H9 (cell line): ENCODE results near the gene SMIM32. TPM values are rescaled to one million over a fixed set of nuclear protein-coding genes. Genes with fewer than 3 reads are reported as not detected.

Experiments
- DNase-seq: peaks from one replicate; pipeline ENCODE4 v3.0.0-alpha.2; 2017
- H2AFZ ChIP-seq: one replicate; pipeline ENCODE4 v1.6.1; 2013; ENCODE audit warnings: mild to moderate bottlenecking, low read length, control low read depth, moderate library complexity
- H2AK5ac ChIP-seq: 2 replicates; pipeline ENCODE4 v1.6.1; 2013; ENCODE audit warnings: low read length, control low read depth, mixed read lengths; ENCODE audit not compliant: insufficient read length
- H2BK120ac ChIP-seq: one replicate; pipeline ENCODE4 v1.6.1; 2013; ENCODE audit warnings: low read depth, mild to moderate bottlenecking, low read length, control low read depth, inconsistent platforms; ENCODE audit not compliant: poor library complexity, severe bottlenecking
- H2BK12ac ChIP-seq: 2 replicates; pipeline ENCODE4 v1.6.1; 2013; ENCODE audit warnings: low read length, control low read depth, mixed read lengths, low read depth; ENCODE audit not compliant: insufficient read length
- H2BK15ac ChIP-seq: 2 replicates; pipeline ENCODE4 v1.6.1; 2013; ENCODE audit warnings: low read depth, low read length, control low read depth
- H2BK20ac ChIP-seq: one replicate; pipeline ENCODE4 v1.6.1; 2013; ENCODE audit warnings: low read depth, mild to moderate bottlenecking, low read length, control low read depth, inconsistent platforms; ENCODE audit not compliant: poor library complexity, severe bottlenecking
- H2BK5ac ChIP-seq: 2 replicates; pipeline ENCODE4 v1.6.1; 2013; ENCODE audit warnings: low read length, control low read depth, mixed read lengths; ENCODE audit not compliant: insufficient read length
- H3K14ac ChIP-seq: 2 replicates; pipeline ENCODE4 v1.6.1; 2013; ENCODE audit warnings: low read length, control low read depth; ENCODE audit not compliant: insufficient read depth
- H3K18ac ChIP-seq: 2 replicates; pipeline ENCODE4 v1.6.1; 2013; ENCODE audit warnings: low read depth, mild to moderate bottlenecking, mixed read lengths, low read length, control low read depth; ENCODE audit not compliant: insufficient read length
- H3K23ac ChIP-seq: 2 replicates; pipeline ENCODE4 v1.6.1; 2013; ENCODE audit warnings: low read length, control low read depth, mixed read lengths, low read depth; ENCODE audit not compliant: insufficient read length
- H3K23me2 ChIP-seq: 2 replicates; pipeline ENCODE4 v1.6.1; 2013; ENCODE audit warnings: low read depth, mild to moderate bottlenecking, mixed read lengths, low read length, control low read depth; ENCODE audit not compliant: insufficient read length, poor library complexity, severe bottlenecking
- H3K27ac ChIP-seq: 2 replicates; pipeline ENCODE4 v1.5.1; 2013; ENCODE audit warnings: low read length, control low read depth, mixed read lengths, low read depth; ENCODE audit not compliant: insufficient read length
- H3K27me3 ChIP-seq: 2 replicates; pipeline ENCODE4 v1.6.1; 2013; ENCODE audit warnings: low read length, control low read depth, inconsistent platforms; ENCODE audit not compliant: insufficient read depth
- H3K4ac ChIP-seq: 2 replicates; pipeline ENCODE4 v1.6.1; 2013; ENCODE audit warnings: low read depth, mild to moderate bottlenecking, control low read depth, inconsistent platforms, low read length, moderate library complexity
- H3K4me1 ChIP-seq: 2 replicates; pipeline ENCODE4 v1.6.1; 2013; ENCODE audit warnings: low read length, control low read depth, inconsistent platforms; ENCODE audit not compliant: insufficient read depth
- H3K4me2 ChIP-seq: 2 replicates; pipeline ENCODE4 v1.6.1; 2013; ENCODE audit warnings: low read length, control low read depth, mixed read lengths; ENCODE audit not compliant: insufficient read length, insufficient read depth
- H3K56ac ChIP-seq: 2 replicates; pipeline ENCODE4 v1.6.1; 2013; ENCODE audit warnings: low read depth, mild to moderate bottlenecking, mixed read lengths, low read length, control low read depth; ENCODE audit not compliant: insufficient read length
- H3K79me1 ChIP-seq: 2 replicates; pipeline ENCODE4 v1.6.1; 2013; ENCODE audit warnings: low read depth, mild to moderate bottlenecking, moderate library complexity, low read length, control low read depth, inconsistent platforms; ENCODE audit not compliant: insufficient read depth, poor library complexity, severe bottlenecking
- H3K79me2 ChIP-seq: 2 replicates; pipeline ENCODE4 v1.6.1; 2013; ENCODE audit warnings: low read length, control low read depth, inconsistent platforms; ENCODE audit not compliant: insufficient read depth
- H3K9ac ChIP-seq: 2 replicates; pipeline ENCODE4 v1.6.1; 2013; ENCODE audit warnings: low read length, control low read depth, mixed read lengths; ENCODE audit not compliant: insufficient read length; ENCODE audit errors: extremely low read depth
- H3K9me3 ChIP-seq: one replicate; pipeline ENCODE4 v1.6.1; 2013; ENCODE audit warnings: low read depth, low read length, inconsistent platforms; ENCODE audit not compliant: control insufficient read depth
- H3T11ph ChIP-seq: one replicate; pipeline ENCODE4 v1.6.1; 2013; ENCODE audit warnings: mild to moderate bottlenecking, low read length, control low read depth, inconsistent platforms
- H4K20me1 ChIP-seq: one replicate; pipeline ENCODE4 v1.6.1; 2013; ENCODE audit not compliant: control insufficient read depth, insufficient read length, insufficient read depth
- H4K5ac ChIP-seq: 2 replicates; pipeline ENCODE4 v1.6.1; 2013; ENCODE audit warnings: low read depth, mild to moderate bottlenecking, mixed read lengths, low read length, control low read depth; ENCODE audit not compliant: insufficient read length
- H4K8ac ChIP-seq: replicated peaks from 2 replicates; pipeline ENCODE4 v1.6.1; 2013; ENCODE audit warnings: low read length, control low read depth, mixed read lengths, low read depth; ENCODE audit not compliant: insufficient read length
- H4K91ac ChIP-seq: 2 replicates; pipeline ENCODE4 v1.6.1; 2013; ENCODE audit warnings: low read depth, mild to moderate bottlenecking, moderate library complexity, mixed read lengths, low read length, control low read depth; ENCODE audit not compliant: insufficient read length
- H3K27ac Mint-ChIP-seq, 3 experiments: 2 replicates in 2 of 3; 3 replicates in 1 of 3; pipeline ENCODE4 v1.8.0; 2020 to 2021; ENCODE audit warnings: mixed read lengths in 3 of 3, mild to moderate bottlenecking in 1 of 3, moderate library complexity in 1 of 3
- H3K27me3 Mint-ChIP-seq: 2 replicates; pipeline ENCODE4 v1.8.0; 2021; ENCODE audit warnings: low read depth, mild to moderate bottlenecking, moderate library complexity, mixed read lengths
- H3K36me3 Mint-ChIP-seq, 3 experiments: 2 replicates in 2 of 3; 3 replicates in 1 of 3; pipeline ENCODE4 v1.8.0; 2020 to 2021; ENCODE audit warnings: low read depth in 3 of 3, mixed read lengths in 3 of 3; ENCODE audit not compliant: insufficient read depth in 1 of 3
- H3K4me1 Mint-ChIP-seq, 2 experiments: 2 replicates each; pipeline ENCODE4 v1.8.0; 2020; ENCODE audit warnings: mixed read lengths in 2 of 2
- H3K4me3 Mint-ChIP-seq, 2 experiments: 2 replicates in 1 of 2; 3 replicates in 1 of 2; pipeline ENCODE4 v1.8.0; 2020 to 2021; ENCODE audit warnings: mild to moderate bottlenecking in 2 of 2, mixed read lengths in 2 of 2, moderate library complexity in 1 of 2
- H3K9me3 Mint-ChIP-seq, 2 experiments: 2 replicates in 1 of 2; 3 replicates in 1 of 2; pipeline ENCODE4 v1.8.0; 2020; ENCODE audit warnings: mild to moderate bottlenecking in 2 of 2, mixed read lengths in 2 of 2, moderate library complexity in 1 of 2
- CTCF ChIP-seq: fragments of 200-600 bp; sonication (generic); conservative IDR thresholded peaks from 3 replicates; pipeline ENCODE4 v1.8.0; 2021; ENCODE audit warnings: antibody characterized with exemption, mild to moderate bottlenecking
- WGBS: extraction: QIAGEN DNeasy Blood & Tissue Kit; methylation state at CpG from one replicate; pipeline ENCODE4 v1.1.7; 2013; ENCODE audit warnings: missing lambda C conversion rate, low lambda C conversion rate, mixed read lengths; ENCODE audit not compliant: insufficient read length; ENCODE audit errors: extremely low coverage; 5-methylcytosine and 5-hydroxymethylcytosine counted together
- total RNA-seq: library from RNA; stranded (reverse); gene quantifications from 2 replicates; pipeline ENCODE4 v1.2.1, GENCODE V29; 2021

Gene SMIM32
- total RNA-seq, 1 experiment from 2014 or later, result not detected

- Histone ChIP-seq H3K4ac (no peak overlapping the region), H3K9me3 (no peaks in the 10 kb centered on the region), H4K5ac (no peak overlapping the region), H3K79me2 (peaks cover 19% of the 10 kb centered on the region; the same call in 1 of the 2 replicates), H2AK5ac (no peak overlapping the region), H3K9ac (no peak overlapping the region), H3K23me2 (no peaks in the 10 kb centered on the region), H3K4me1 (no peaks in the 10 kb centered on the region; the same call in 1 of the 2 replicates), H3K27me3 (no peaks in the 10 kb centered on the region), H2AFZ (no peak overlapping the region), H4K91ac (no peak overlapping the region), H3K14ac (no peak overlapping the region), H4K8ac (no peak overlapping the region), H4K20me1 (no peaks in the 10 kb centered on the region), H3K23ac (no peak overlapping the region), H3T11ph (no peak overlapping the region), H3K18ac (no peak overlapping the region), H3K27ac (no peak overlapping the region), H2BK5ac (no peak overlapping the region), H2BK12ac (no peak overlapping the region), H2BK20ac (no peak overlapping the region), H3K4me2 (no peak overlapping the region), H2BK120ac (no peak overlapping the region), H3K79me1 (peaks cover 3% of the 10 kb centered on the region), H2BK15ac (no peak overlapping the region), H3K56ac (no peak overlapping the region)
- no peak for DNase-seq
- Mint-ChIP-seq H3K27me3 (no peaks in the 10 kb centered on the region), H3K9me3 (no peaks in the 10 kb centered on the region), H3K27ac (no peak overlapping the region), H3K36me3 (no peaks in the 10 kb centered on the region), H3K4me1 (peaks cover 15 to 17% of the 10 kb centered on the region in 2 experiments), H3K4me3 (no peak overlapping the region)
- TF ChIP-seq CTCF, result no peak
- WGBS, result no CpG with 5 or more reads among the region's 2 CpGs
Observed at GRCh38 chr5:136145030-136145429, 47.9 kb downstream of the SMIM32 start.
